HG03108 (cell line): Measurements from ENCODE around the gene ACTN3.
"Not testable (repeated sequence)": the region's sequence is repeated elsewhere in the genome, so short reads cannot be mapped to it uniquely, and the experiment has no call there.

Experiments
- ATAC-seq: cut with Tn5 transposase; IDR thresholded peaks from one replicate; pipeline ENCODE4 v1.9.1; 2021; ENCODE audit warnings: moderate library complexity; ENCODE audit not compliant: unreplicated experiment

ACTN3 gene

DNA sequence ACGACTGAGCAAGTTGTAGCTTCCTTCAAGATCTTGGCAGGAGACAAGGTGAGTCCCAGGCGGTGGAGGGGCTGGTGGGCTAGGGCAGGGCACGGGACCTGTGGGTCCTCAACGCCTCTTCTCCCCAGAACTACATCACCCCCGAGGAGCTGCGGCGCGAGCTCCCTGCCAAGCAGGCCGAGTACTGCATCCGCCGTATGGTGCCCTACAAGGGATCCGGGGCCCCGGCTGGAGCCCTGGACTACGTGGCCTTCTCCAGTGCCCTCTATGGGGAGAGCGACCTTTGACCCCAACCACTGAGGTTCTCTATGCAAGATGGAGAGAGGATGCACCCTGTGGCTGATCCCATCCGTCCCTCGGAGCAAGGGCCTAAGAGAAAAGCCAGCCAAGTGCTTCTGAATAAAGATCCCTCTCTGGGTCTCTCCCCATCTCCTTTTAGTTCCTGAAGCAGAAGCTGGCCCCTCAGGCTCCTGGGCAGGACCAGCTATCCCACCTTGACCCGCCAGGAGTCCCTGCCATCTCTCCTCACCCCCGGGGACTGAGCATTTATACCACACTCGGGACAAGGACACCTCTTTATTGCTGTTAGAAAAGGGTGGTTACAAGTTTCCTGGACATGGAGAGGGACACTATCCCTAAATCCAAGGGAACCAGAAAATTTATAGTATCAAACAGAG is 16.3 kb downstream of the ACTN3 start:
- ATAC-seq, result no peak

DNA sequence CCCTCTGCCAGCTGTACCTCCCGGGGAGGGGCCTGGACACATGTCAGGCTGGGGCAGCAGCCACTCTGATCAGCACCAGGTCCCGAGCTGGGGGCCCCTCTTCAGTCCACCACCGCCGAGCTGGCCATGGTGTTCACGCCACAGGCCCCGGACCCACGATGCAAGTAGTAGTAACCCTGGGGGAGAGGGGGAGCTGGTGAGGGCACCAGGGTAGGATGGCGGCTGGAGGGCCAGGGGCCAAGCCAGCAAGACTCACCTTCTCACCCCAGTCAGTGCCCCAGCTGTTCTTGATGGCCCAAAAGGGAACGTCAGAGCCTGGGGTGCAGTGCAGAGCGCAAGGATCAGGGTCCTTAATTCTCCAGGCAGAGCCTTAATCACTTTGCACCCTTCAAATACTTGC is 17.1 kb downstream of the ACTN3 start:
- ATAC-seq, result no peak

DNA sequence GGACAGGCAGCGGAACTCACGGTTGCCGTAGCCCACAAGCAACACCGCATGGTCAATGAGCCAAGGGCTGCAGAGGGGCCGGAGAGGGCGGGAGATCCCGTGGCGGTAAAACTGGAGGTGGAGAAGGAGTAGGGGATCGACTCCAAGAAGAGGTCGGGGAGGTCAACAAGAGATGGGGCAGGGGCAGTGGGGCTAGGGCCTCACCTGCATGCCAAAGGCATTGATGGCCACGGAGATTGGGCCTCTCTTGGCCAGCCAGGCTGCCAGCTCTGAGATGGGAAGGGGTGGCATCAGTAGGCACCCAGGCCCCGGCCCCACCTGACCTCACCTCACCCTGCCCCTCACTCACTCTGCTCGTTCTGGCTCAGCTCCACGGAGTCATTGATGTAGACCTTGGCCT is 17.8 kb downstream of the ACTN3 start:
- ATAC-seq, result no peak

DNA sequence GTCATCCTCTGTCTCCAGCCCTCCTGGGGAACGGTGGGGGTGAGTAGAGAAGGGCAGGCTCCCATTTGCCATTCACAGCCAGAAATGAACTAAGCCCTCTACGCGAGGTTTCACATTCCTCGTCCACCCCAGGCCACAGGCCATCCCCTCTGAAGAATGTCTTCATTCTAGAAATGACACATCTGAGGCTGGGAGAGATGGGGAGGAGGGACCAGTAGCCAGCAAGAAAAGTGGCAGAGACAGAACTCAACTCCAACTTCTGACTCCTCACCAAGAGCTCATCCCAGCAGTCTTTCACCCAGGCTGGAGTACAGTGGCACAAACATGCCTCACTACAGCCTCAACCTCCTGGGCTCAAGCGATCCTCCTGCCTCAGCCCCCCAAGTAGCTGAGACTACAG is 18.3 kb downstream of the ACTN3 start:
- no peak for ATAC-seq

DNA sequence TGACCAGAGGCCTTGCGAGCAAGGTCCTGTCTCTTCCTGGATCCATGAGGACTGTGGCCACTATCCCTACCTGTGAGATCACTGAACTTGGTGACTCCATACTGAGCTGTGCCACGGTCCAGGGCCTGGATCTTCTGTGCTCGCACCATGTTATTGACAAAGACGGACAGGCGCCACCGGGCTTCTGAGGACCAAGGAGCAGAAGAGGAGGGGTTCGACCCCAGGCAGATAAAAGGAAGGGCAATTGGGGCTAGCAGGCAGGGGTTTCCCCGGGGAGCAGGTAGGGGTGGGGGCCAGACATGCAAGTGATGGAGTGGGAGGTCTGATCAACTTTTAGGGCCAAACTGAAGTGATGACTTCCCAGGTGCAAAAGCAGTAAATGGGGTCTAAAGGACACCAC is 19.5 kb downstream of the ACTN3 start:
- no peak for ATAC-seq

DNA sequence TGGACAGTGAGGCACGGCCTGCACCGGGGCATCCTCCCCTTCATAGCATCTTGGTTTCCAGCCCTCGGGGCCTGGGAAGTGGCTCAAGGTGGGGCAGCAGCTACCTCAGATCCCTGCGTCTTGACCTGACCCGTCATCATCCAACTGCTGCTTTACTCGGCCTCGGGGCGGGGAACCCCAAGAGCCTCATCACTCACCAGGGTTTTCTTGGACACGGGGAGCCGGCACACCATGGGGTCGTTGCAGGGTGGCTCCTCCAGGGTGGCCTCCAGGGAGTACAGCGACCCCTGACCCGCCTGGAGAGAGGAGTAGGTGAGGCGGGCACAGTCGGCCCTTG is 21.1 kb downstream of the ACTN3 start:
- no peak for ATAC-seq

DNA sequence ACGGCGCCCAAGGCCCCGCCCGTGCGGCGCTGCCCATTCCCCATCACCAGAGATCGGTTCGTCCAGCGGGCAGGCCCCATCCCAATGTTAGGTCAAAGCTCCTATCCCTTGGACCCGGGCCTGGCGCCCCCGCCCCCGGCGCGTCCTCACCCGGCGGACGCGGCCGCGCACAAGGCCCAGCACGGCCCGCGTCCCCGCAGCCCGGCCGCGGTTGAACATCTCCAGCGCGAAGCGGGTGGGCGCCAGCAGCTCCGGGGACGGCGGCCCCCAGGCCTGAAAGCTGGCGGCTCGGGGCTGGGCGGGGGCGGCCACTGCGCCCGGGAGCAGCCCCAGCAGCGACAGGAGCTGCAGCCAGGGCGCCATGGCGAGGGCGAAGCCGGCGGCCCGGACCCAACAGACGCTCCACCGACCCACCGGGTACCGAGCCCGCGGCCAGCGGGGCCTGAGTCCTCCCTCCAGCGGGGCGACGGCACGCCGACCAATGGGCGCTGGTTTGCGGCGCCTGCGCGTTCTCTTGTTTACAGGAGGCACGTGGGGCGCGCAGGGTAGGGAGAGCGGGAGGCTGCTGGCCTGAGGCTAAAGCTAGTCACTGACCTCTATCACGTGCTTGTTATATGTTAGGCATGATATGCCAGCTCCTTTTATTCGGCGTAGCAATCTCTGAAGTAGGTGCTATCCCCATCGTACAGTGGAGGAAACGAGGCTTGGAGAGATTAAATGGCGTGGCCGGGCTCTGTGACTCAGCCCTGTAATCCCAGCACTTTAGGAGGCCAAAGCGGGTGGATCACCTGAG is 21.6 kb downstream of the ACTN3 start, which contains the start of gene CTSF:
TSS of gene CTSF (minus strand) at position 483 of the 793 bp plus-strand sequence. CDS start at position 363, 120 bp downstream.
- ATAC-seq, result no peak

DNA sequence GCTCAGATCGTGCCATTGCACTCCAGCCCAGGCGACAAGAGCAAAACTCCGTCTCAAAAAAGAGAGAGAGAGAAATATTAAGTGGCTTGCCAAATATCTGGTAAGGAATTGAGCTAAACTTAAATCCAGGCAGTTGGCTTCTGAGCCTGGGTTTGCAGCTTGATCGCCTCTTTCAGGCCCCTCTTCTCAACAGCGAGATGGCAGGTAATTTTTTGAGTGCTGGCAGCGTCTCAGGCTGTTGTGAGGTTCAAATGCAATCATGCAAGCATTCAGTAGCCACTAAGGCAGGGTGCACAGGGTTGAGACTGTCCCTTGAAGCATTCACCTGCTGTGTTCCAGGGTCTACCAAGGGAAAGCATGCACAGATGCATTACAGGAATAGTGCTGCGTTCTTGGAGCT is 22.4 kb downstream of the ACTN3 start:
- no peak for ATAC-seq

DNA sequence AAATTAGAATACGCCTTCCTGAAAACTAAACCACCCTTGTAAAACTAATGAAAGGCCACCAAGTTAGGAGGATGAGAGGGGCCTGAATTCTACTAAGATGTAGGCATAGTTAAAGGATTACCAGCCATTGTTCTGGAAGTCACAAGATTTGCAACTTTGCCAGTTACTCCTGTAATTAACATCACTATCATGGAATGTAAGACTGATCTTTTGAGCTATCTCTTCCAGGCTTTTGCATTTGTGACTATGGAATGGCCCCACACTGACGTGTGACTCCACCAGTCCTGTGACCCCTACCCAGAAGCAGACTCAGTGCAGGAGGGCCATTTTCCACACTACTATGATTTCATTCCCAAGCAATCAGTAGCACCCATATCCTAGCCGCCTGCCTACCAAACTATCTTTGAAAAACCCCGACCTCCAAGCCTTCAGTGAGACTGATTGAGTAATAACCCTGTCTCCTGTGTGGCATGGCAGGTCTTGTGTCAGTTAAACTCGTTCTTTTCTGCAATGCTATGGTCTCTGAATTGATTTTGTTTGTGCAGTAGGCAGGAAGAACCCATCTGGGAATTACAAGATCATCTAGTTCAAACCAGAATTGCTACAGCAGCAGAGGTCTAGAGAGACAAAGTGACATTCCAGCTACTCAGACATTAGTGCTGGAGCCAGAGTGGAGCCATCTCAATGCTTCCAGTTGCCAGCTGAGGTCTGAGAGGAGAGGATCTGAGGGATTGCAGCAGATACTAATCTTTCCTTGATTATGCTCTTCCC is 23.6 kb downstream of the ACTN3 start:
- ATAC-seq, result no peak

DNA sequence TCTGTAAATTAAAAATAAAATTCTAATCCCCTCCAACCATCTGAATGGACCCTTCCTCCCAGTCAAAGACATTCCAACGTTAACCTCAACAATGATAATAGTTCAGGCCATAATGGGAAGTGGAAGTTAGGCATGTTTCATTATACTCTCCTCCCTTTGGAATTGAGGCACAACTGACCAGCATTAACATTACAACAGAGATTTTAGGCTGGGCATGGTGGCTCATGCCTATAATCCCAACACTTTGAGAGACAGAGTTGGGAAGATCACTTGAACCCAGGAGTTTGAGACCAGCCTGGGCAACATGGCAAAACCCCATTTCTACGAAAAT is 24.1 kb downstream of the ACTN3 start:
- no peak for ATAC-seq

DNA sequence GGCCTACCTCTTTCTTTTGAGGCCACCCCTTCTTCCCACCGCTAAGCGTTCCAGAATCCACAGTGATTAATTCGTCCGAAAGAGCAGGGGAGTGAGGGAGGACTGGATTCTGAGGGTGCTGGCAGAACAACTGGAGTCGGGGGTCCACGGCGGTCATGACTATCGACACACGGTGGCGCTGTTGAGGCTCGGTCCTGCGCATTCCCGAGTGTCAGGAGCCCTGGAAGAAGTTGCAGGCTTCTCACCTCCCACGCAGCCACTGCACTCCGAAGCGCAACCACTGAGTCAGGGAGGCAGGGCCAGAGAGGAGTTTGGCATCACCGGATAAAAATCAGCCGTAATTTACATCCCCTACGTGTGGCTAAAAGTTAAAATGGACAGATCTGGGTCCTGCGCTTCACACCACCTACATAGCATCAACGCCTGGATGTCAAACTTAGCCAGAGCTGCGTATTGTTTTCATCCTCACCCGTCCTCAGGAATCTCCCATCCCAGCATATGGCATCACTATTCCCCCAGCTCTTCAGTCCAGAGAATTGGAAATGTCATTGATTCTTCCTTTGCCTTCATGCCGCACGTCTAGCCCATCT is 32.4 kb downstream of the ACTN3 start:
- ATAC-seq, result no peak

DNA sequence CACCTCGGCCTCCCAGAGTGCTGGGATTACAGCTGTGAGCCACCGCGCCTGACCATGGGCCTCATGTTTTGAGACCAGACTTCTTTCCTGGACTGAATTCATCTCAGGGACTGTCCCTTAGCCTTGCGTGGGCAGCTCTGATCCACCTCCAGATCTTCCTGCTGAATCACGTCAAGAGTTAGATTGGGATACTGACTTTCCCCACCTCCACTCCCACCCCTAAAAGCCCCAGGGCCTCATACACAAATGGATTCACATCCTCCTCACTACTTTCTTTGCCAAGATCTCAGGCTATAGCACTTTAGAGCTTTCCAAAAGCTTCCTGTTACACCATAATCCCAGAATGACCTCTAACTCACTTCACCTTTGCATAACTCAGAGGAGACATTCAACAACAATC is 34.1 kb downstream of the ACTN3 start:
- ATAC-seq, result no peak

DNA sequence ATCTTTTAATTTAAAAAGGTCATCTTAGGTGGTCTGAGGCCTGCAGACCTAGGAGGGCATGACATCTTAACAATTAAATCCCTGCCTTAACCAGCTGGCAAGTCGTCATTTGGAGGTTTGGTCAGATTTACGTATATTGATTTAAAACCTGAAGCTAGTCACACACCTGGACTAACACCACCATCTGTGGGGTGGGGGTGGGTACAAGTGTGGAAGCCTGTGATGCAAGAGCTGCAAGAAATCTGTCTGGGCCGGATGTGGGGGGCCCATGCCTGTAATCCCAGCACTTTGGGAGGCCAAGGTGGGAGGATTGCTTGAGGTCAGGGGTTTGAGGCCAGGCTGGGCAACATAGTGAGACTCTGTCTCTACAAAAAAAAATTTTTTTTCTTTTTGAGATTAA is 34.6 kb downstream of the ACTN3 start:
- ATAC-seq, result no peak

DNA sequence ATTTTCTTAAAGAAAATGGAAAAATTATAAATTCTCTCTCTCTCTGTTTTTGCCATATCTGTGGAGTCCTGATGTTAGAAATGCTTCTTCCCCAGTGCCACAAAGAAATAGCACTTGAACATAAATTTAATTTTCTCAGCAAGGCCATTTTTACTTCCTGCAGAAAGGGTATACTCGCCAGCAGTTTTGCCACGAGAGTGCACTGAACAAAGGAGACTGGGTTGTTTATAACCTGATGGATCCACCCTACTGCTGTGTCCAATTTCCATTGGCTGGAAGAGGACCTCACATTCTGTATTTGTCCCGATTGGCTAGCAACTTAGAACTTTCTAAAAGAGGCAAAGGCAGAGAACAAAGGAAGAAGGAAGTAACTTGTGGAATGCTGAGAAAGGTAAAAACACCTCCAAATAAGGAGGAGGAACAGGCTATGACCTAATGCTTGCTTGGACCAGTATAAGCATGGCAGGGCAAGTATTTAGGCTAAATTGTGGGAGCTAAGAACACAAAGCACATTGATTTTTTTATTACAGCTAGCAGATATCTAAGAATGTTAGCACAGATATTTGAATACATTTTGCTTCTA is 36.0 kb downstream of the ACTN3 start:
- ATAC-seq, result not testable (repeated sequence)

DNA sequence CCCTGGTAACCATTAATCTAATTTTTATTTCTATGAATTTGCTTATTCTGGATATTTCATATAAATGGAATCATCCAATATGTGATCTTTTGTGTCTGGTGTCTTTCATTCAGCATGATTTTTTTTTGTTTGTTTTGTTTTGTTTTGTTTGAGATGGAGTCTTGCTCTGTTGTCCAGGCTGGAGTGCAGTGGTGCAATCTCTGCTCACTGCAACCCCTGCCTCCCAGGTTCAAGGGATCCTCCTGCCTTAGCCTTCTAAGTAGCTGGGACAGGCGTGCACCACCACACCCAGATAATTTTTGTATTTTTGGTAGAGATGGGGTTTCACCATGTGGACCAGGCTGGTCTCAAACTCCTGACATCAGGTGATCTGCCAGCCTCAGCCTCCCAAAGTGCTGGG is 38.7 kb downstream of the ACTN3 start:
- not testable (repeated sequence) for ATAC-seq

DNA sequence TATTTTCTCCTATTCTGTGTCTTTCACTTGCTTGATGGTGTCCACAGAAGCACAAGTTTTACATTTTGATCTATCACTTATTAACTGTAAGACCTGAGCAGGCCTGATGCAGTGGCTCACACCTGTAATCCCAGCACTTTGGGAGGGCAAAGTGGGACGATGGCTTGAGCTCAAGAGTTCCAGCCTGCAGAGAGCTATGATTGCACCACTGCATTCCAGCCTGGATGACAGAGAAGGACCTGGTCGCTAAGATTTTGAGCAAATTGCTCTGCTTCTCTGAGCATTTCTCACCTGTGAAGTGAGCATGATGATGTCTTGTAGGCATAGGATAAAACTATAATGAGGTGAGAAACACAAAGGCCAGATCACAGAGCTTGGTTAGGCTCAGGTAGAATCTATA is 39.4 kb downstream of the ACTN3 start:
- no peak for ATAC-seq

DNA sequence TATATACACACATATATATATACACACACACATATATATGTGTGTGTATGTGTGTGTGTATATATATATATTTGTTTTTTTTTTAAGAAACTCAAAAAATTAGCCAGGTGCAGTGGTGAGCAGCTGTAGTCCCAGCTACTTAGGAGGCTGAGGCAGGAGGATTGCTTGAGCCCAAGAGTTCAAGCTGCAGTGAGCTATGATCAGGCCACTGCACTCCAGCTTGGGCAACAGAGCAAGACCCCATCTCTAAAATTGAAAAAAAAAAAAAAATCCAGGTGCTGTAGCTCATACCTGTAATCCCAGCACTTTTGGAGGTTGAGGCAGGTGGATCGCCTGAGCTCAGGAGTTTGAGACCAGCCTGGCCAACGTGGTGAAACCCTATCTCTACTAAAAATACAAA is 42.6 kb downstream of the ACTN3 start:
- ATAC-seq, result not testable (repeated sequence)

DNA sequence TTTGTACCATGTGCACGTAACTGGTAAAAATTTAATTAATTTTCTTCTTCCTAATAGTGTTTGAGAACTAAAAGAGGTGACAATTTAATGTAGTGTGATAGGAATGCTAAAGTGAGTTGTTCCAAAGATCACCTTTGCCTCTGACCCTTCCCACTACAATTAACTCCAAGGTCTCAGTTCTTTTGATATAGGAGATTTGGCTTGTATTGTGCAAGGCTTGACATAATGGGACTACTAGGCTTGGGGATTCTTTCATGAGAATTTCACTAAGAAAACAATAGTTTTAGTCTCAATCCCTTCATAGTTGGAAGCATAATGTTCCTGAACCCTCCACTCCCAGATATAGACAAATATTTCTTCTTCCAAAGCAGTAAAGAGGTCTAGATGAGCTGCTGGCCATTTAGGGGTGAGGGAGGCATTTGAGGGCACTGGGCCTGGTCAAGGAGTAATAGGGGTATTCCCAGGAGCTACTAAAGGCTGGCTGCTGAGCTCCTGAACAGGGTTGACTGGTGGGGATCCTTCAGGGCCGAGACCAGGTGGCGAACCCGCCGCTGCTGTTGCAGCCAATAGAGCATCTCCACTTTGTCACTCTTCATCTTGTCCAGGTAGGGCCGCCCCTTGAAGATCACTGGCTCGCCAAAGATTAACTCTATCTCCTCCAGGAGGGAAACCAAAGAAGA is 43.4 kb downstream of the ACTN3 start:
- ATAC-seq, result no peak

DNA sequence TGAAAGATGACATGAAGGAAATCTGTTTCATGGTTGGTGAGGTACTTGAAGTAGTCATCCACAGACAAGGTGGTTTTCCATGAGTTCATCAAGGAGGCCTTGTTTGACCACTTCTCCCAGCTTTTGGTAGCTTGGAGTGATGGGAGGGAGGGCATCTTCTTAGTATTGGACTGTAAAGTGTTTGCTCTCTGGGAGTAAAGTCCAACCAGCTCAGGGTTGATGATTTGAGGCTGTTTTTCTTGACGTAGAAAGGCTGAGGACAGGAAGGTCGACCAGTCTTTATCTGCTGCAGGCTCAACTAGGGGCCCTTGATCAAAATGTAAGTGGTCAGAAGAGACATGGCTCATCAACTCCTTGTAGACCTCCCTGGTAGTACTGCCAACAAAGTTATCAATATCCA is 44.5 kb downstream of the ACTN3 start:
- ATAC-seq, result no peak

DNA sequence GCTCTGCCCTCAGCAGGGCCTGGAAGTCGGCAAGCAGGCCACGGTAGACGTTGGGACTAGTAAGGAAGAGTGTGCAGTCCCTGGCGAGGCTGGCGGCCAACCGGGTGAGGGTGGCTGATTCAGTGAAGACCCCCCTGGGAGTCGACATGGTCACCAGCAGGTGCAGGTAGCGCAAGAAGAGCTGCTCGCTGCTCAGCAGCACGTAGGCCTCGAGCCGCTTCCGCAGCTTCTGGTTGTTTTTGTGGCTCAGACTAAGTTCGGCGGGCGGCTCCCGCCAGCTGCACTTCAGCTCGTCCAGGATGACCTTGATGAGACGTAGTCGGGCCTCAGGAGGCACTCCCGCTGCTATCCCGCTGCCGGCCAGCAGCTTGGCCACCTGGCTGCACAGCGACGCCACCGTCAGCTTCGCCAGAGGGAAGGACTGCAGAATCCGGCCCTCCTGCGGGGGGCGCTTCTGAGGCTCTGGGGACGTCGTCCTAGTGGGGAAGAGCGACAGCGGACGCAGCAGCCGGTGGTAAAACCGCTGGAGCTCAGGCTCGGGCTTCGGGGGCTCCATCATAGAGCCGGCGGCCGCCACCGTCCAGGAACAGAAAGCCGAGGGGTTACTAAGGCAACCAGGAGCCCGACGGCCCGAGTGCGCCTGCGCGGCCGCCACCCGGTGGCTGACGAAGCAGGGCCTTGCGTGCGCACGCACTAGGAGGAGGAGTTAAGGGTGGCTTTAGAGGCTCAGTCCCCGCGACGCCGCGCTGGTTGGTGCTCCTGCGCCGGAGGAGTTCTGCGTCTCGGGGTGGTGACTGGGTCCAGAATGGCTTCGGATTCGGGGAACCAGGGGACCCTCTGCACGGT is 46.0 kb downstream of the ACTN3 start, which contains the start of the genes CCDC87 and CCS:
TSS of gene CCDC87 (minus strand) at position 607 of the 846 bp plus-strand sequence. CDS start at position 559, 48 bp downstream.
TSS of gene CCS (plus strand) at position 729 of the 846 bp plus-strand sequence. CDS start at position 806, 77 bp downstream.
- ATAC-seq, result peak; percentile 91
